ENCODE results near the gene GPR132. TPM values are rescaled to one million over a fixed set of nuclear protein-coding genes. Genes with fewer than 3 reads are reported as not detected.
"Not testable (repeated sequence)": the region's sequence is repeated elsewhere in the genome, so short reads cannot be mapped to it uniquely, and the experiment has no call there.

Gene GPR132
- total RNA-seq, 1 donor from 2014 or later, result not detected

- Histone ChIP-seq H3K9me3 (no peaks in the 10 kb centered on the region), H3K27ac (no peak overlapping the region), H3K4me3 (no peak overlapping the region), H3K27me3 (no peaks in the 10 kb centered on the region), H3K4me1 (peaks cover 0 to 6% of the 10 kb centered on the region in 2 donors), H3K36me3 (no peaks in the 10 kb centered on the region)
- intact Hi-C loops (cut with DNase I), result loop anchor here (10.0 kb wide), 1 partner anchor 456 kb away; the partner anchor contains the start of gene CRIP1
- TF ChIP-seq CTCF (IDR thresholded peaks at IDR 0.05), result no peak
- DNase-seq (ENCODE audit: low spot score in 2 of 2), result no peak
These were observed 36.8 kb downstream of the GPR132 start for GRCh38 chr14:105028251-105028927.

- not testable (repeated sequence) for H3K27ac ChIP-seq; H3K36me3 ChIP-seq; DNase-seq (ENCODE audit: low spot score in 2 of 2); H3K27me3 ChIP-seq; H3K9me3 ChIP-seq; H3K4me1 ChIP-seq; H3K4me3 ChIP-seq
- intact Hi-C loops (cut with DNase I), result loop anchor here (10.0 kb wide), 1 partner anchor 457 kb away; the partner anchor contains the start of gene CRIP1
These were observed 37.5 kb downstream of the GPR132 start for GRCh38 chr14:105027718-105028117.

DNA sequence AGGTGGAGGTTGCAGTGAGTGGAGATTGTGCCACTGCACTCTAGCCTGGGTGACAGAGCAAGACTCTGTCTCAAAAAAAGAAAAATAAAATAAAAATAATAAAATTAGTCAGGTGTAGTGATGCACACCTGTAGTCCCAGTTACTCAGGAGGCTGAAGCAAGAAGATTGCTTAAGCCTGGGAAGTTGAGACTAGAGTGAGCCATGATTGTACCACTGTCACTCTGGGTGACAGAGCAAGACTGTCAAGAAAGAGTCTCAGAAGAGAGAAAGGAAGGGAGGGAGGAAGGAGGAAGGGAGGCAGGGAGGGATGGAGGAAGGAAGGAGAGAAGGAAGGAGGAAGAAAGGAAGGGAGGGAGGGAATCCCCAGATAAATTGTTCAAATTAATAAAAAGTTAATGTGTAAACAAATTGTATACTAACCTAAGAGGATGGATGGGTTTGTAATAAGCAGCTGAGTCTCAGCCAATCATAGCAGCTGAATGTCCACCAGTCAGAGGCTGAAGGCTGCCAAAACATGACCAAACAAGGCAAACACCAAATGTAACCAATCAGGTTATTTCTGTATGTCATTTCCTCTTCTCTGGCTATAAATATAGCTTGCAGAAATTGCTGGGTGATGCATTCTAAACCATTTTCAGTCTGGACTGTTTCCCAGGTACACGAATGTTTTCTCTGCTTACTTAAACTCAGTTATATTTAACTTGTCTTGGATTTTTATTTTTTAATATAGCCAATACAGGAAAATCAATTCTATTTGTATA is 38.2 kb downstream of the GPR132 start:
- no peak overlapping the region for H3K27ac ChIP-seq
- no peaks in the 10 kb centered on the region for H3K27me3 ChIP-seq
- H3K9me3 ChIP-seq, result no peaks in the 10 kb centered on the region
- peaks cover 0 to 6% of the 10 kb centered on the region in 2 donors for H3K4me1 ChIP-seq
- H3K4me3 ChIP-seq, result no peak overlapping the region
- TF ChIP-seq CTCF (IDR thresholded peaks at IDR 0.05), result no peak
- H3K36me3 ChIP-seq, result no peaks in the 10 kb centered on the region
- intact Hi-C loops (cut with DNase I), result loop anchor here (10.0 kb wide), 1 partner anchor 458 kb away; the partner anchor contains the start of gene CRIP1
- DNase-seq (ENCODE audit: low spot score in 2 of 2), result no peak

DNA sequence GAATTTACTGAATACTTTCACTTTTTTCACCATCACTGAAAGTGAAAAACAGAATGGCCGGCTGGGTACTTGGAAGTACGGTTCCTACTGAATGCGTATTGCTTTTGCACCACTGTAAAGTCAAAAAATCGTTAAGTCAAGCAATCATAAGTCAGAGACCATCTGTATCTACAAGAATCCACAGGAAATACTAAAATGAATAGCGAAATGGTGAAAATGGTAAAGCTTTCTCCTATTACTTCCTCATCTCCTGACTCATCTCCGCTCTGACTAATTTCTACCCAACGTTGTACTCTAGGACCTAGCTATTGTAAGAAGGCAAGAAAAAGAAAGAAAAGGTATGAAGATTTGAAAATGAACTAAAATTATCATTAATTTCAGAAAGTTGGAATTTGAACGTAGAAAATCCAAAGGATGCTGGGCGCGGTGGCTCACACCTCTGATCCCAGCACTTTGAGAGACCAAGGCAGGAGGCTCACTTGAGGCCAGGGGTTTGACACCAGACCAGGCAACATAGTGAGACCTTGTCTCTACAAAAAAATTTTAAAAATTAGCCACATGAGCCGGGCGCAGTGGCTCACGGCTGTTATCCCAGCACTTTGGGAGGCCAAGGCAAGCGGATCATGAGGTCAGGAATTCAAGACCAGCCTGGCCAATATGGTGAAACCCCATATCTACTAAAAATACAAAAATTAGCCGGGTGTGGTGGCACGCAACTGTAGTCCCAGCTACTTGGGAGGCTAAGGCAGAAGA is 39.0 kb downstream of the GPR132 start:
- H3K9me3 ChIP-seq, result no peaks in the 10 kb centered on the region
- intact Hi-C loops (cut with DNase I), result loop anchor here (10.0 kb wide), 1 partner anchor 459 kb away; the partner anchor contains the start of gene CRIP1
- H3K4me1 ChIP-seq, result peaks cover 5 to 12% of the 10 kb centered on the region in 2 donors
- no peak overlapping the region for H3K27ac ChIP-seq
- H3K4me3 ChIP-seq, result no peak overlapping the region
- no peaks in the 10 kb centered on the region for H3K36me3 ChIP-seq
- TF ChIP-seq CTCF (IDR thresholded peaks at IDR 0.05), result no peak
- DNase-seq (ENCODE audit: low spot score in 2 of 2), result no peak
- H3K27me3 ChIP-seq, result no peaks in the 10 kb centered on the region

GRCh38 chr14:105025429-105025828 is 39.8 kb downstream of the GPR132 start:
- Histone ChIP-seq H3K4me1 (peaks cover 5 to 12% of the 10 kb centered on the region in 2 donors), H3K36me3 (no peaks in the 10 kb centered on the region), H3K27me3 (no peaks in the 10 kb centered on the region), H3K27ac (no peak overlapping the region), H3K9me3 (no peaks in the 10 kb centered on the region), H3K4me3 (no peak overlapping the region)
- intact Hi-C loops (cut with DNase I), result loop anchor here (10.0 kb wide), 1 partner anchor 459 kb away; the partner anchor contains the start of gene CRIP1
- DNase-seq (ENCODE audit: low spot score in 2 of 2), result no peak
- no peak for TF ChIP-seq CTCF (IDR thresholded peaks at IDR 0.05)
